ENCODE measurements around the gene TANK.
A peak's percentile ranks its signal among the peaks of the same experiment; 100 is the strongest.
"Not testable (repeated sequence)": the region's sequence is repeated elsewhere in the genome, so short reads cannot be mapped to it uniquely, and the experiment has no call there.

The TANK gene

DNA sequence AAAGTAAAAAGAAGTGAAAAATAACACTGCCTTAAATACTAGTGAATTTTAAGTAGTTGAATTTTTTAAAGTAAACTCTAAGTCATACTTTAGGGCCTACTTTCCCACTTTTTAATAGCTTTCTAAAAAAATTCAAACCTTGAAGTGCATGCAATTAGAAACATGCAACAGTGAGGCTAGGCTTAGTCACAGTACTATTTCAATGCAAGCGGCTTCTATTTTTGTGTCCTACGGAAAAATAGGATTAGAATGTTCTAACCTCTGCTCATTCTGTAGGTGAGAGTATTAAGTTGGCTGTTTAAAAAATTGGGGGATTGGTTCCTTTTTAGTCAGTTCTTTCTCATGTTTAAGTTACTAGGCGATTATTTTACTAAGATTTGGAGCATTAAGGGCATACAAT lies 108.9 kb downstream of the TANK start:
- H3K9me3 ChIP-seq (ENCODE audit: severe bottlenecking) = peaks cover 4% of the 10 kb centered on the region
- no peak overlapping the region for H3K27ac ChIP-seq (ENCODE audit: poor library complexity, severe bottlenecking)
- ATAC-seq (ENCODE audit: low read depth) (no peak), DNase-seq (ENCODE audit: low spot score) (no peak)
- H3K36me3 ChIP-seq (ENCODE audit: low read depth) = no peaks in the 10 kb centered on the region
- H3K4me3 ChIP-seq (ENCODE audit: severe bottlenecking) = no peak overlapping the region
- no peaks in the 10 kb centered on the region for H3K4me1 ChIP-seq (ENCODE audit: insufficient read depth, poor library complexity, severe bottlenecking)
- no peaks in the 10 kb centered on the region for H3K27me3 ChIP-seq (ENCODE audit: insufficient read depth, poor library complexity, severe bottlenecking)
- TF ChIP-seq, protein P1, sequence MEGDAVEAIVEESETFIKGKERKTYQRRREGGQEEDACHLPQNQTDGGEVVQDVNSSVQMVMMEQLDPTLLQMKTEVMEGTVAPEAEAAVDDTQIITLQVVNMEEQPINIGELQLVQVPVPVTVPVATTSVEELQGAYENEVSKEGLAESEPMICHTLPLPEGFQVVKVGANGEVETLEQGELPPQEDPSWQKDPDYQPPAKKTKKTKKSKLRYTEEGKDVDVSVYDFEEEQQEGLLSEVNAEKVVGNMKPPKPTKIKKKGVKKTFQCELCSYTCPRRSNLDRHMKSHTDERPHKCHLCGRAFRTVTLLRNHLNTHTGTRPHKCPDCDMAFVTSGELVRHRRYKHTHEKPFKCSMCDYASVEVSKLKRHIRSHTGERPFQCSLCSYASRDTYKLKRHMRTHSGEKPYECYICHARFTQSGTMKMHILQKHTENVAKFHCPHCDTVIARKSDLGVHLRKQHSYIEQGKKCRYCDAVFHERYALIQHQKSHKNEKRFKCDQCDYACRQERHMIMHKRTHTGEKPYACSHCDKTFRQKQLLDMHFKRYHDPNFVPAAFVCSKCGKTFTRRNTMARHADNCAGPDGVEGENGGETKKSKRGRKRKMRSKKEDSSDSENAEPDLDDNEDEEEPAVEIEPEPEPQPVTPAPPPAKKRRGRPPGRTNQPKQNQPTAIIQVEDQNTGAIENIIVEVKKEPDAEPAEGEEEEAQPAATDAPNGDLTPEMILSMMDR (IDR thresholded peaks at IDR 0.05; ENCODE audit: poor library complexity, severe bottlenecking) = no peak

DNA sequence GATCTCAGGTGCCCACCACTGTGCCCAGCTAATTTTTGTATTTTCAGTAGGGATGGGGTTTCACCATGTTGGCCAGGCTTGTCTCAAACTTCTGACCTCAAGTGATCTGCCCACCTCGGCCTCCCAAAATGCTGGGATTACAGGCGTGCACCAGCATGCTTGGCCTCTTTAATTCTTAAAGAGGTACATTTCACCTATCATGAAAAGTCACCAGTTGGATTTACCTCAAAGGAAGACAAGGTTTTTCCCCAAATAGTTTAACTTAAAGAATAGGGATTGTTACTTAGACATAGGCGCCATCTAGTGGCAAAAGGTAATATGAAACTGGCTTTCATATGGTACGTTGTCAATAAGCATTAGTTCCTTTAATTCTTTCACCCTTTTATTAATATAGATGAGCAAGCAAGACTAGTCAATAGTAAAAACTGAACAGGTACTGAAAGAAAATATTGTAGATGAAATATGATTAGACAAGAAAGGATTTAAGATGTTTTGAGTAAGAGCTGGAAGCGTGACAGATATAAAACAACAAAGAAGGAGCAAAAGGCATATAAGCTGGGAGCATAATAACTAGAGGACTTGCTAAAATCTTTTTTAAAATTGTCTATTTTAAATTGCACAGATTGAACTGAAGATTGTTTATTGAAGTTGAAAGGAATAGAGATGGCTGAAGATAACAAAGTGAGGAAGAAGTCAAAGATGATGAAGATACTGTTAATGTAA lies 113.0 kb downstream of the TANK start:
- no peak overlapping the region for H3K4me3 ChIP-seq (ENCODE audit: severe bottlenecking)
- H3K36me3 ChIP-seq (ENCODE audit: low read depth) = no peaks in the 10 kb centered on the region
- DNase-seq (ENCODE audit: low spot score) = no peak
- no peak overlapping the region for H3K27ac ChIP-seq (ENCODE audit: poor library complexity, severe bottlenecking)
- peaks cover 4% of the 10 kb centered on the region for H3K9me3 ChIP-seq (ENCODE audit: severe bottlenecking)
- TF ChIP-seq, protein P1 (IDR thresholded peaks at IDR 0.05; ENCODE audit: poor library complexity, severe bottlenecking) = peak; percentile 75
- H3K4me1 ChIP-seq (ENCODE audit: insufficient read depth, poor library complexity, severe bottlenecking) = no peaks in the 10 kb centered on the region
- ATAC-seq (ENCODE audit: low read depth) = no peak
- H3K27me3 ChIP-seq (ENCODE audit: insufficient read depth, poor library complexity, severe bottlenecking) = no peaks in the 10 kb centered on the region

DNA sequence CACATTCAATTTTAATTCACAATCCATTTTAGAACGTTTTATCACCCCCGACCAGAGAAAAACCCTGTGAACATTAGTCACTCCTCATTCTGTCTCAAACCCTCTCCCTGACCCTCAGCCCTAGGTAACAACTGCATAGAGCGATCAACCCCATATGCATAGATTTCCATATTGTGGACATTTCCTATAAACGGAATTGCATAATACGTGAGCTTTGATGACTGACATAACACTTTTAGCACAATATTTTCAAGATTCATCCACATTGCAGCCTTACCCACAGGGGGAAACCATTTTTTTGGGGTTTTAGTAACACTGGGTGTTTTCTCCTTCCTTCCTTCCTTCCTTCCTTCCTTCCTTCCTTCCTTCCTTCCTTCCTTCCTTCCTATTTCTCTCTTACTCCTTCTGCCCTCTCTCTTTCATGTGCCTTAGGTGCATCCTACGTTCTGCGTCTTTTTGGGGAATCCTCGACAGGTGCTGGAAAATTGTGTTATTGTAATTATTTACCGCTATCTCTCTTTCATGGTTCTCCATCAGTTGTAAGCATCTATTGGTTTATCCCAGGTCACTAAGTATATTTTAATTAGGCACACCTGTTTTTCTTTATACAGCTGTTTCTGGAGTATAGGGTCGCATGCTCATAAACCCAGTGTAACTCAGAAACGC lies 118.5 kb downstream of the TANK start:
- not testable (repeated sequence) for H3K9me3 ChIP-seq (ENCODE audit: severe bottlenecking); H3K27ac ChIP-seq (ENCODE audit: poor library complexity, severe bottlenecking); H3K27me3 ChIP-seq (ENCODE audit: insufficient read depth, poor library complexity, severe bottlenecking); ATAC-seq (ENCODE audit: low read depth); H3K4me1 ChIP-seq (ENCODE audit: insufficient read depth, poor library complexity, severe bottlenecking); H3K36me3 ChIP-seq (ENCODE audit: low read depth); H3K4me3 ChIP-seq (ENCODE audit: severe bottlenecking)
- peak; percentile 62 for DNase-seq (ENCODE audit: low spot score)

DNA sequence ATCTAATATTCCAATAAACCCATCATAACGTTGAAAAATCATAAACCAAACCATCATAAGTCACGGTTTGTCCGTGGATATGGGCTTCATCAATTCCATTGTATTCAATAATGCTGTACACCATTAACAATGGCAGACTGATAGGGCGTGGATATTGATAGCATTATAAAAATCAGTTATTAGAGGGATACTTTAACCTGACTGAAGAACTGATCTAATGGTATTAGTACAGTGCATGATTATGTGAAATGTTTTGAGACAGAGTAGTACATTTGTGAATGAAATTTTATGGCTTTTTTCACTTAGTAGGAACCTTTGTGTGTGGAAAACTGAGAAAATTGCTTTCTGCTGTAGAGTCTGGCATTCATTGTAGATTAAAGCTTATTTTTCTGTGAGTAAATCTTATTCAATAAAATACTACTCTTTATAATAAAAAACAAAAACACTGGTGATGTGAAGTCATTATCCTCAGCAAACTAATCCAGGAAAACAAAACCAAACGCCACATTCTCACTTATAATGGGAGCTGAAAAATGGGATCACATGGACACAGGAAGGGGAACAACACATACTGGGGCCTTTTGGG lies 119.1 kb downstream of the TANK start:
- not testable (repeated sequence) for H3K27ac ChIP-seq (ENCODE audit: poor library complexity, severe bottlenecking); H3K4me3 ChIP-seq (ENCODE audit: severe bottlenecking); H3K9me3 ChIP-seq (ENCODE audit: severe bottlenecking); H3K36me3 ChIP-seq (ENCODE audit: low read depth); H3K4me1 ChIP-seq (ENCODE audit: insufficient read depth, poor library complexity, severe bottlenecking); H3K27me3 ChIP-seq (ENCODE audit: insufficient read depth, poor library complexity, severe bottlenecking); DNase-seq (ENCODE audit: low spot score); ATAC-seq (ENCODE audit: low read depth)

DNA sequence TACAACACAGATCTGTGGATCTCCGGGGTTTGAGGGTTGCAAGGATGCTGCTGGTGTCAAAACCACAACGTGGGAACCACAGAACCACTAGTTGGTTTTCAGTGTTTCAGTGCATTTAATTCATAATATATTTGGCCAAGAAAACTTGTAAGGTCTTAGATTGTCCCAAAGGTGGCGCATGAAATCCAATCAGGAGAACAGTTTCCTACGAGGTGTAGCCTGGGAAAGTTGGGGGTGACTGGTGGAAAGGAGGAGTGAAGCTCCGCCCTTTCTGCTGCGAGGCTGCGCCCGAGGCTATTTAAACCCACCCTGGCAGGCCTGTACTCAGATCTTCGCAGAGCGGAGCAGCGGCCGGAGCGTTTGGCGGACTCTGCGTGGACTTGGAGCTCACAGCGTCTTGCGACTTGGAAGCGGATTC lies 120.7 kb downstream of the TANK start:
- H3K9me3 ChIP-seq (ENCODE audit: severe bottlenecking); H3K36me3 ChIP-seq (ENCODE audit: low read depth); H3K4me3 ChIP-seq (ENCODE audit: severe bottlenecking); H3K27ac ChIP-seq (ENCODE audit: poor library complexity, severe bottlenecking); H3K27me3 ChIP-seq (ENCODE audit: insufficient read depth, poor library complexity, severe bottlenecking); ATAC-seq (ENCODE audit: low read depth); H3K4me1 ChIP-seq (ENCODE audit: insufficient read depth, poor library complexity, severe bottlenecking): not testable (repeated sequence)
- DNase-seq (ENCODE audit: low spot score) = peak; percentile 99
- TF ChIP-seq, protein P1 (IDR thresholded peaks at IDR 0.05; ENCODE audit: poor library complexity, severe bottlenecking) = peak; percentile 20

DNA sequence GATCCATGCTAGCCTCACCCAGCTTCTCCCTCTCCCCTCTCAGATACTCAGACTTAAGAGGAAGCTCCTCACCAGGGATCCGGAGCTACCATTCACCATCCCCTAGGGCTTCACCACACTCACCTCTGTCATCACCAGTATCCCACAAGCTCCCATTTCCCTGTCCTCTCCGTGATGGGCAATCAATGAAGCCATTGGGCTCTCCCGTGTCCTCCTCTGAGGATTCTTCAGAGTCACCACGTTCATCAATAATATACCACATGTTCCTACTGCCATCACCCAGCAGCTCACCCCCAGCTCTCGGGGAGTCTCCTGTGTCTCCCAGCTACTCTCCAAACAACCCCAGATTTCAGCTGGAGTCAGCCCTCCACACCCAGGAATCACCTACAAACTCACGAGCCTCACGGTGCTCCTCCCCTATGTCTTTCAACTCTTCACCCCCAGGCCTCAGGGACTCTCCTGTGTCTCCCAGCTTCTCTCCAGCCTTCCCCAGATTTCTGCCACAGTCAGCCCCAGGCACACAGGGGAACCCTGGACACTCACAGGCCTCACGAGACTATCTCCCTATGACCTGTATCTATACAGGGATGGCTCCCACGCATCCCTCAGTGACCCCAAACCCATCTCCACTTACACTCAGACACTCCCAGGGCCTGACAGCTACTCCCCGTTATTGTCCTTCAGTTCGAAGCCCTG lies 121.5 kb downstream of the TANK start:
- DNase-seq (ENCODE audit: low spot score) = peak; percentile 81
- not testable (repeated sequence) for H3K4me3 ChIP-seq (ENCODE audit: severe bottlenecking); H3K9me3 ChIP-seq (ENCODE audit: severe bottlenecking); H3K27me3 ChIP-seq (ENCODE audit: insufficient read depth, poor library complexity, severe bottlenecking); ATAC-seq (ENCODE audit: low read depth); H3K27ac ChIP-seq (ENCODE audit: poor library complexity, severe bottlenecking); H3K4me1 ChIP-seq (ENCODE audit: insufficient read depth, poor library complexity, severe bottlenecking); H3K36me3 ChIP-seq (ENCODE audit: low read depth)

DNA sequence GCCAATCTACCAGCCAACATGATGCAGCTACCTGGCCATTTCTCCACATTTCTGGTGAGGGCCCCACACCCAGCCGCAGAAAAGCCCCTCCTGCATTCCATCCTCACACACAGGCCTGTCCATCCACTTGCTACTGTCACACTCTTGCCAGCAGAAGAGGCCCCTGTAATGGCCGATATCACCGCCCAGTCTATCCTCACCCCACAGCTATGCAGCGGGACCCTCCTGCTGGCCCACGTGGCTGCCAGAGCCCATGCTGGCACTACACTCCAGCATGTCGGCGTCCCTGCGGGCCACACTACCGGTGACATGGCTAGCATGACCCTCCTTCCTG lies 122.0 kb downstream of the TANK start:
- not testable (repeated sequence) for H3K4me1 ChIP-seq (ENCODE audit: insufficient read depth, poor library complexity, severe bottlenecking); H3K4me3 ChIP-seq (ENCODE audit: severe bottlenecking); H3K9me3 ChIP-seq (ENCODE audit: severe bottlenecking); H3K36me3 ChIP-seq (ENCODE audit: low read depth); H3K27ac ChIP-seq (ENCODE audit: poor library complexity, severe bottlenecking); H3K27me3 ChIP-seq (ENCODE audit: insufficient read depth, poor library complexity, severe bottlenecking); ATAC-seq (ENCODE audit: low read depth)
- peak; percentile 65 for DNase-seq (ENCODE audit: low spot score)
